HEK293 (cell line): ENCODE results near the gene EBF3.

Experiments used
- CTCF ChIA-PET: fragments of 350-600 bp; formaldehyde crosslinking; extraction: SDS; loops from one replicate; lab custom pipeline; 2021; ENCODE audit warnings: antibody characterized with exemption; lab: Yijun Ruan, JAX
- POLR2A ChIA-PET: fragments of 300-600 bp; formaldehyde crosslinking; extraction: SDS; loops from one replicate; lab custom pipeline; 2020; ENCODE audit warnings: antibody characterized with exemption, inconsistent platforms; lab: Yijun Ruan, JAX
- H3K27ac ChIP-seq: fragments of 200-500 bp; sonication (Bioruptor generic); 2 replicates; pipeline ENCODE4 v1.5.1; 2014; ENCODE audit warnings: low read depth, low read length, control low read depth, inconsistent platforms; ENCODE audit errors: extremely low read depth
- H3K36me3 ChIP-seq, 2 experiments: fragments of 200-500 bp in 1 of 2; sonication (Bioruptor generic) in 1 of 2; 1 replicate in 1 of 2; 2 replicates in 1 of 2; pipeline ENCODE4 v1.5.1; 2014 to 2017; ENCODE audit warnings: inconsistent platforms in 2 of 2, low read length in 2 of 2; ENCODE audit not compliant: control insufficient read depth in 2 of 2, insufficient read depth in 1 of 2
- H3K4me1 ChIP-seq: fragments of 200-500 bp; sonication (Bioruptor generic); 2 replicates; pipeline ENCODE4 v1.5.1; 2014; ENCODE audit warnings: mild to moderate bottlenecking, low read length, inconsistent platforms; ENCODE audit not compliant: control insufficient read depth, insufficient read depth
- H3K4me3 ChIP-seq: 2 replicates; pipeline ENCODE4 v1.5.1; 2011; ENCODE audit warnings: low read depth, mild to moderate bottlenecking, control low read depth, low read length, moderate library complexity
- H3K9me3 ChIP-seq: fragments of 200-500 bp; sonication (Bioruptor generic); 2 replicates; pipeline ENCODE4 v1.5.1; 2014; ENCODE audit warnings: low read depth, low read length, inconsistent platforms; ENCODE audit not compliant: control insufficient read depth, insufficient read depth
- EGR2 ChIP-seq: fragments of 450-650 bp; formaldehyde crosslinking; IDR thresholded peaks from 2 replicates; pipeline ENCODE4 v1.5.1; 2016; ENCODE audit warnings: low read depth, missing biosample characterization, missing genetic modification characterization
- GLIS1 ChIP-seq: fragments of 450-650 bp; formaldehyde crosslinking; IDR thresholded peaks from 2 replicates; pipeline ENCODE4 v1.5.1; 2016; ENCODE audit warnings: missing biosample characterization, missing genetic modification characterization
- HIC1 ChIP-seq: fragments of 450-650 bp; formaldehyde crosslinking; IDR thresholded peaks from 2 replicates; pipeline ENCODE4 v1.5.1; 2016; ENCODE audit warnings: missing biosample characterization, missing genetic modification characterization
- HOXA7 ChIP-seq: sonication (generic); formaldehyde crosslinking; IDR thresholded peaks from 2 replicates; pipeline ENCODE4 v1.8.1; 2022; ENCODE audit warnings: missing genetic modification reagents, borderline replicate concordance
- MZF1 ChIP-seq: fragments of 450-650 bp; formaldehyde crosslinking; IDR thresholded peaks from 2 replicates; pipeline ENCODE4 v1.5.1; 2017; ENCODE audit warnings: missing biosample characterization, missing genetic modification characterization, borderline replicate concordance
- ZBTB48 ChIP-seq: fragments of 450-650 bp; formaldehyde crosslinking; IDR thresholded peaks from 2 replicates; pipeline ENCODE4 v1.5.1; 2016; ENCODE audit warnings: missing biosample characterization, missing genetic modification characterization
- ZBTB49 ChIP-seq: fragments of 450-650 bp; formaldehyde crosslinking; IDR thresholded peaks from 2 replicates; pipeline ENCODE4 v1.5.1; 2016; ENCODE audit warnings: missing biosample characterization, missing genetic modification characterization, low read depth
- ZIC2 ChIP-seq: fragments of 450-650 bp; formaldehyde crosslinking; IDR thresholded peaks from 2 replicates; pipeline ENCODE4 v1.5.1; 2016; ENCODE audit warnings: missing biosample characterization, missing genetic modification characterization
- ZNF19 ChIP-seq: fragments of 450-650 bp; formaldehyde crosslinking; IDR thresholded peaks from 2 replicates; pipeline ENCODE4; 2016; ENCODE audit warnings: missing biosample characterization, missing genetic modification characterization, low read depth
- ZNF324 ChIP-seq: fragments of 450-650 bp; formaldehyde crosslinking; IDR thresholded peaks from 2 replicates; pipeline ENCODE4 v1.5.1; 2016; ENCODE audit warnings: missing biosample characterization, missing genetic modification characterization
- ZNF341 ChIP-seq: fragments of 450-650 bp; formaldehyde crosslinking; IDR thresholded peaks from 2 replicates; pipeline ENCODE4; 2016; ENCODE audit warnings: low read depth, missing biosample characterization, missing genetic modification characterization
- ZNF354C ChIP-seq: fragments of 450-650 bp; formaldehyde crosslinking; IDR thresholded peaks from 2 replicates; pipeline ENCODE4 v1.5.1; 2016; ENCODE audit warnings: missing biosample characterization, missing genetic modification characterization, low read depth, borderline replicate concordance
- ZNF366 ChIP-seq: fragments of 450-650 bp; formaldehyde crosslinking; conservative IDR thresholded peaks from 2 replicates; pipeline ENCODE4 v1.5.1; 2016; ENCODE audit warnings: missing biosample characterization, missing genetic modification characterization
- ZNF391 ChIP-seq: fragments of 450-650 bp; formaldehyde crosslinking; IDR thresholded peaks from 2 replicates; pipeline ENCODE4 v1.5.1; 2016; ENCODE audit warnings: low read depth, missing biosample characterization, missing genetic modification characterization, borderline replicate concordance
- ZNF514 ChIP-seq: fragments of 450-650 bp; formaldehyde crosslinking; IDR thresholded peaks from 2 replicates; pipeline ENCODE4 v1.5.1; 2016; ENCODE audit warnings: missing biosample characterization, missing genetic modification characterization
- ZSCAN16 ChIP-seq: fragments of 450-650 bp; formaldehyde crosslinking; IDR thresholded peaks from 2 replicates; pipeline ENCODE4 v1.5.1; 2016; ENCODE audit warnings: missing biosample characterization, missing genetic modification characterization
- ZSCAN18 ChIP-seq: fragments of 450-650 bp; formaldehyde crosslinking; IDR thresholded peaks from 2 replicates; pipeline ENCODE4 v1.5.1; 2016; ENCODE audit warnings: missing biosample characterization, missing genetic modification characterization
- ZSCAN23 ChIP-seq: fragments of 450-650 bp; formaldehyde crosslinking; IDR thresholded peaks from 2 replicates; pipeline ENCODE4 v1.5.1; 2016; ENCODE audit warnings: missing biosample characterization, missing genetic modification characterization
- TF ChIP-seq, protein P1 (sequence below): IDR thresholded peaks from 2 replicates; pipeline ENCODE4 v1.6.1; 2011; ENCODE audit warnings: mild to moderate bottlenecking, low read depth, low read length, borderline replicate concordance
- TF ChIP-seq, protein P2 (sequence below): sonication (generic); formaldehyde crosslinking; IDR thresholded peaks from 2 replicates; pipeline ENCODE4 v1.8.1; 2022; ENCODE audit warnings: mild to moderate bottlenecking, moderate library complexity, missing genetic modification reagents

The EBF3 gene

GRCh38 chr10:129847741-129848483 is 116.2 kb downstream of the EBF3 start:
- H3K4me1 ChIP-seq, result no peaks in the 10 kb centered on the region
- CTCF ChIA-PET, result interaction anchor here (0.5 to 1.2 kb wide), 2 partner anchors 41 to 1636 kb away, joined by 3 read pairs; no protein-coding TSS in a partner anchor
- H3K9me3 ChIP-seq, result no peaks in the 10 kb centered on the region
- H3K36me3 ChIP-seq, result peaks cover 0 to 28% of the 10 kb centered on the region in 2 experiments; a peak in 2 of 3 replicates
- no peak overlapping the region for H3K27ac ChIP-seq
- POLR2A ChIA-PET, result no interaction called here
- no peak for TF ChIP-seq MZF1
- TF ChIP-seq, all 188 proteins: peak for 0
- no peak overlapping the region for H3K4me3 ChIP-seq

- POLR2A ChIA-PET, result no interaction called here
- CTCF ChIA-PET, result interaction anchor here (0.6 to 1.0 kb wide), 2 partner anchors 124 to 343 kb away, joined by 3 to 6 read pairs; no protein-coding TSS in a partner anchor
- Histone ChIP-seq H3K36me3 (peaks cover 0 to 34% of the 10 kb centered on the region in 2 experiments; a peak in 2 of 3 replicates), H3K9me3 (no peaks in the 10 kb centered on the region), H3K4me3 (no peak overlapping the region), H3K27ac (no peak overlapping the region), H3K4me1 (no peaks in the 10 kb centered on the region)
- TF ChIP-seq ZSCAN18 (tag by site-specific recombination) (no peak), HOXA7 (CRISPR knock-in tag) (no peak), ZNF19 (tag by site-specific recombination) (no peak), EGR2 (tag by site-specific recombination) (no peak), ZIC2 (no peak), ZNF354C (tag by site-specific recombination) (no peak), ZNF391 (no peak), ZSCAN16 (tag by site-specific recombination) (no peak), ZNF514 (no peak), ZBTB49 (tag by site-specific recombination) (no peak), ZSCAN23 (tag by site-specific recombination) (no peak), GLIS1 (tag by site-specific recombination) (no peak), ZNF366 (tag by site-specific recombination) (no peak), ZNF341 (tag by site-specific recombination) (no peak), ZNF324 (tag by site-specific recombination) (no peak), HIC1 (no peak), ZBTB48 (tag by site-specific recombination) (no peak)
- TF ChIP-seq, protein P1, sequence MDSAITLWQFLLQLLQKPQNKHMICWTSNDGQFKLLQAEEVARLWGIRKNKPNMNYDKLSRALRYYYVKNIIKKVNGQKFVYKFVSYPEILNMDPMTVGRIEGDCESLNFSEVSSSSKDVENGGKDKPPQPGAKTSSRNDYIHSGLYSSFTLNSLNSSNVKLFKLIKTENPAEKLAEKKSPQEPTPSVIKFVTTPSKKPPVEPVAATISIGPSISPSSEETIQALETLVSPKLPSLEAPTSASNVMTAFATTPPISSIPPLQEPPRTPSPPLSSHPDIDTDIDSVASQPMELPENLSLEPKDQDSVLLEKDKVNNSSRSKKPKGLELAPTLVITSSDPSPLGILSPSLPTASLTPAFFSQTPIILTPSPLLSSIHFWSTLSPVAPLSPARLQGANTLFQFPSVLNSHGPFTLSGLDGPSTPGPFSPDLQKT, result no peak
- TF ChIP-seq, protein P2, sequence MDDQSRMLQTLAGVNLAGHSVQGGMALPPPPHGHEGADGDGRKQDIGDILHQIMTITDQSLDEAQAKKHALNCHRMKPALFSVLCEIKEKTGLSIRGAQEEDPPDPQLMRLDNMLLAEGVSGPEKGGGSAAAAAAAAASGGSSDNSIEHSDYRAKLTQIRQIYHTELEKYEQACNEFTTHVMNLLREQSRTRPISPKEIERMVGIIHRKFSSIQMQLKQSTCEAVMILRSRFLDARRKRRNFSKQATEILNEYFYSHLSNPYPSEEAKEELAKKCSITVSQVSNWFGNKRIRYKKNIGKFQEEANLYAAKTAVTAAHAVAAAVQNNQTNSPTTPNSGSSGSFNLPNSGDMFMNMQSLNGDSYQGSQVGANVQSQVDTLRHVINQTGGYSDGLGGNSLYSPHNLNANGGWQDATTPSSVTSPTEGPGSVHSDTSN (CRISPR knock-in tag), result no peak
- TF ChIP-seq, all 188 proteins: peak for 0
Observed at GRCh38 chr10:129846991-129847391, 117.1 kb downstream of the EBF3 start.
